Measurements from ENCODE around the gene SIM2.

- TF ChIP-seq CTCF (IDR thresholded peaks at IDR 0.05) (no peak), EP300 (IDR thresholded peaks at IDR 0.05) (no peak), POLR2A (IDR thresholded peaks at IDR 0.05) (no peak)
Observed at GRCh38 chr21:36776981-36777617, 78.2 kb downstream of the SIM2 start.
